Activated CD8-positive, alpha-beta memory T cell treated with anti-CD3 and anti-CD28 coated beads, Interleukin-2, amount 50 U/mL, for 24 hours (primary cell): ENCODE measurements around the gene PLXNA4.

ENCODE experiments used
- DNase-seq: peaks from one replicate; pipeline ENCODE4 v3.0.0-alpha.2; 2020; ENCODE audit errors: extremely low read depth

PLXNA4 gene

GRCh38 chr7:132418840-132419239 lies 157.4 kb downstream of the PLXNA4 start:
- no peak for DNase-seq

DNA sequence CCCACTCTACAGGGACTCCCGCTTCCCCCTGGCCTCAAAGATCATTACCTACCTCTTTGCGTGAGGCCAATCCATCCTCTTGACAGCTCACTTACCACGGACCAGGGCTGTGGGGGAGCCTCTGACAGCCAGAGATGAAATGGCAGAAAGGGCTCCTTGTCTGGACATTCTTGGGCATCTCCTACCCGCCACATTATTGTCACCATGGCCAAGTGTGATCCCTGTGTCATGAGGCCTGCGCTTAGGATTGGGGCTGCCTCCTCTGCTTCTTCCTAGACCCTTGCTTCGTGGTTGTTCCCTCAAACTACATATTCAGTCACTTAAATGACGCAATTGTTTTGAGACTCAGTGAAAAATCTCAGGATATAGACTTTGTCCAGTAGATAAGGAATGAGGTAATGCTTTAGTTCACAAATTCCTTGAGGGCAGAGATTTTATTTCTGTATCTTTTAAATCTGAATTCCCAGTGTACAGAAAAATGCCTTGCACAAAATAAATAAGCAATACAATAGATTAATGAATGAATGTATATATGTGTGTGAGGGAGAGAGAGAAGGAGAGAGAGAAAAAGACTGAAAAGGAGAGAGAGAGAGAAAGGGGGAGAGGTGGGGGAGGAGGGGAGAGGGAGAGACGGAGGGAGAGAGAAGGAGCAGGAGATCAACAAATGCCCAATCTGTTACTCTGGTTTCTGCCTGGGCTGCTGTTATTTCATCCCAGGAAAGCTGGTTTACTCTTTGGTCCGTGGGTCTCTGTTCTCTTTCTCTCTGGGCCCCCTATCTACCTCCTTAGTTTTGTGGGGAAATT lies 159.0 kb downstream of the PLXNA4 start:
- DNase-seq = no peak

GRCh38 chr7:132416395-132416794 lies 159.9 kb downstream of the PLXNA4 start:
- DNase-seq = no peak

GRCh38 chr7:132415259-132415658 lies 161.0 kb downstream of the PLXNA4 start:
- no peak for DNase-seq

GRCh38 chr7:132414857-132415256 lies 161.4 kb downstream of the PLXNA4 start:
- DNase-seq = no peak

DNA sequence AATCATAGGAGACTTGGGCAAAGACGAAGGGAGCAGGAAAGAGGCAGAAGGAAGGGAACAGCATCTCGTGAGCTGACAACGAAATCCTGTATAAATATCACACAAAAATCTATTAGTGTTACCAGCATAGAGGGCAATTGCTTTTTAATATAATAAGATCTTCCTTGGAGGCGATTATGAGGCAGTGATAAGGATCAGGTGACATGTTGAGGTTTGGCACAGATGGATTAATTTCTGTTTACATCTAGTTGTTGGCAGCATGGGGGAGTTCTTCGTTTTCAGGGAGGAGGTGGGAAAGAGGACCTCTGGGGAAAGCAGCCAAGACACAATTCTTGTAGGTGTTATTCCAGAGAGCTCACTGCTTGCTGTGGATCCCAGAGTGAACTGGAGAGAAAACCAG lies 163.8 kb downstream of the PLXNA4 start:
- no peak for DNase-seq

DNA sequence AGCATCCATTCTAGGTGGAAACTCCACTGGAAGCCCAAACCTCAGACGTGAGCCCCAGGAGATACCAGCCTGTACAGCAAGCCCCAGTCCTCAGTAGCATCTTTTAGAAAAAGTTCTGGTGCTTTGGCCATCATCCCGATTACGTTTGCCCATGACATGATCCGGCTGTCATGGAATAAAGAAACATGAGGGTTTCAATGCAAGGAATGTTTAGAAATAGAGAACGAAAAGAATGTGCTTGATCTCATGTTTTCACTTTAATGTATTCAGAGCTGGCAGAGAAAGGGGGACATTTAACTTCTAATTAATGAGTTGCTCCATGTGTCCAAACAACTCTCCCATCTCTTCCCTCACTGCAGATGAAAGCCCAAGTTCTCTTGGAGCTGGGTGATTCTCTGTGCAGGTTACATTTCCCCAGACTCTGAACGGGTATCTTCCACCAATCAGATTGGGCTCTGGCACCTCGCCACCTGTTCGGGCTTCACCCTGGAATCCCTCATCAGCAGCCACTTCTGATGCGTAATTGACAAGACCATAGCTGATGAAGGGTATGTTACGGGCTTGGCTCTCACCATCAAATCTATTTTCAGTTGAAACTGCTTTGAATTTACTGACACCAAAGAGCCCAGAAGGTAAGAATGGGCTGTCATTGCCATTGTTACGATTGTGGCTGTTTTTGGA lies 165.3 kb downstream of the PLXNA4 start:
- no peak for DNase-seq

DNA sequence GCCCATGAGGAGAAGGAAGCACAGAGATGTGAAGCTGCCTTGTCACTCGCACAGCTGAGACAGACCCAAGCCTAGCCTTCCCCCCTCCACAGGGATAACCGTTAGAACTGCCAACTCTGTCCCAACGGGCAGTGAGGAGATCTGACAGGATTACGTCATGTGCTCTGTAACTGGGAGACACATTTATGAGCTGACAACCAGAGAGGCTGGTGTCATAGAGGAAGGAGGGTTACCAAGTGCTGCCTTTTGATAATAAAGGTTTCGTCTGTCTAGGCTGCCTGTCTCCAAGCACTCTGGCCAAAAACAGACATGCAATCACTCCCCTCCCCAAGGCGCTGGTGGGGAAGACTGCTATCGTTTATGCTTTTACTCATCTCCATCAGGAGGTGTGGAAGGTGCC lies 165.9 kb downstream of the PLXNA4 start:
- DNase-seq = no peak

DNA sequence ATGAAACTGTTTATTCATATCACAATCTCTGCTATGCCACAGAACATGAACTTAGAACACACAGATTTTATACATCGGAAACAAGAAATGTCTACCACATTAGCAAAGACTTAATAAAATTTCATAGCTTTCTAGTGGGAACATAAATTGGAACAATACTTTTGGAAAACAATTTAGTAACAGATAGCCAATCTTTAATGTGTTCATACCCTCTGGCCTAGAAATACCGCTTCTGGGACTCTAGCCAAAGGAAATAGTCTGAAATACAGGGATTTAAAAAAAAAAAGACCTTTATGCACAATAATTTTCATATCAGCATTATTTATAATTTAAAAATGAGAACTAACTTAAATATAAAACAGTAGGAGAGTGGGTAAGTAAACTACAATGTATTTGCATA lies 168.5 kb downstream of the PLXNA4 start:
- DNase-seq = no peak

DNA sequence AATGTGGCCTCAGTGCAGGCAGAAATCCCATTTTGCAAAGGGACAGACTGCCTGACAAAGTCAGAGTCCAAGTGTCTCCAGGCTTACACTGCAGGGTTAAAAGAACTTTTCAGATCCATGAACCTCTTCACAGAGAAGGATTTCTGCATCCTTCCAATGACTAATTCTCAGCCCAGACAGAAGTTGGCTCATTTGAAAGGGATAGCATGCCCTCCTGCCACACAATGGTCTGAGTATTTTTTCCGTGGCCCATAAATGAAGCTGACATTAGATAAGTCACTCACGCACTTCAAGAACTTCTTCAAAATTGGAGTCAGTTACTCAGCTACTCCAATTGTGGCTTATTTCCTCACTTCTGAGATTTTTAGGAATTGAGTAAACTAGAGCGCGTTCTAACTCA lies 170.2 kb downstream of the PLXNA4 start:
- DNase-seq = no peak

DNA sequence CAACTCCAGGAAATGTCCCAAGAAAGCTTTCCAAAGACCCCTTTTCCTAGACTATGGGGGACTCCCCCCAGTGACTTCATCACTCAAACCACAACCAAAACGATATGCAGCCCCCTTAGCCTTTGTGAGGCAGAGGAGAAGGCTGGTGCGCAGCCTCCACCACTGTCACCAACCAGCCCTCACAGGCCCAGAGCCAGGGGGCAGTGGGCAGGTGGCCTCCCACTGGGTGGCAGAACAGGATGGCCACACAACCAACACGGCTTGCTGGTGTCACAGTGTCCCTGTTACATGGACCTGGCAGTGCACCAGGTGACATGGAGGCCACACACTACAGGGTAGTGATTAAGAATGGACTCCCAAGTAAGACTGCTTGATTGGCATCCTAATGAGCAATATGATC lies 172.0 kb downstream of the PLXNA4 start:
- no peak for DNase-seq

DNA sequence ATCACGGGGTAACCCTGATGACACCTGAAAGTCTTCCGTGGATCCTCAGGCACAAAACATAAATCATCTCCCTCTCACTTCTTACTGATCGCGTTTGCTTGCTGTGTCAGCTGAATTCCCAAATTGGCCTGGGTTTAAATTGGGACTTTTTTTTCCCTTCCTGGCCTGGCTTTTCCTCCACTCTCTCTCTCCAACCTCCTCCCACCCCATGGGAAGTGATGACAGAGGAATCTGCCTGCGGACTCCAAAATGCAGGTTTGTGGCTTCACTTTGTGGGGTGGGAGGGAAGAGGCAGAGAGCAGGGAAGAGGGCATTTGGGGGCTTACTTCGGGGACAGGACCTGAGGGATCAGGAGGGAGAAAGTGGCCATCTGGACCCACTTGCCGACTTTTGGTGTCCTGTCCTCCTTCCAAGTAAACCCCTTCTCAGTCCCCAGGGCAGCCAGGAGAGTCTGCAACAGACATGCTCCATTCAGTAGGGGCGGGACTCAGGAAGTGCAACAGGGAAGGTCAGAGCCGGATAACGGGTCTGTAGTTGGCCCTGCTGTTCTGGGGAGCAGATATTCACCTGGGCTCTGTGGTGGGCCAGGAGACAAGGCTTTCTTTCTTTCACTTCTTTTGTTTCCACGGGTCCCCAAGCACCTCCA lies 172.7 kb downstream of the PLXNA4 start:
- DNase-seq = no peak

GRCh38 chr7:132402751-132403245 lies 173.5 kb downstream of the PLXNA4 start:
- DNase-seq = no peak

DNA sequence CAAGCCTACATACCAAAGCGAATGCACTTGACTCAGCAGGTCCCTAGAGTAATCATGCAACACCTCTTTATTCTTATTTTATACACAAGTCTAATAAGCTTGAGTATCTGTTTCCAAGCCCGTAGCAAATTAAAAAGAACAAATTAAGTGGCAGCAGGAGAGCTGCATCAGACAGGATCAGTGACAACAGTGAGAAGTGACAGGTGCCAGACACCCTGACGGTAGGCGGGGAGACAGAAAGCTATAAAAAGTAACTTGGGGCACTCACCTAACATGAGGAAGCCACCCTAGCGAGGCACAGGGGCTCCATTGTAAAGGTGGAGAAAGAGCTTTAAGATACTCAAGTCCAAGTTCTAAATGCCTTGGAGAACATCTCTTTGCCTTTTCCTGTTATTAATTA lies 174.2 kb downstream of the PLXNA4 start:
- no peak for DNase-seq

GRCh38 chr7:132400561-132401142 lies 175.6 kb downstream of the PLXNA4 start:
- no peak for DNase-seq

- DNase-seq = no peak
Observed at GRCh38 chr7:132399367-132399766, 176.9 kb downstream of the PLXNA4 start.

DNA sequence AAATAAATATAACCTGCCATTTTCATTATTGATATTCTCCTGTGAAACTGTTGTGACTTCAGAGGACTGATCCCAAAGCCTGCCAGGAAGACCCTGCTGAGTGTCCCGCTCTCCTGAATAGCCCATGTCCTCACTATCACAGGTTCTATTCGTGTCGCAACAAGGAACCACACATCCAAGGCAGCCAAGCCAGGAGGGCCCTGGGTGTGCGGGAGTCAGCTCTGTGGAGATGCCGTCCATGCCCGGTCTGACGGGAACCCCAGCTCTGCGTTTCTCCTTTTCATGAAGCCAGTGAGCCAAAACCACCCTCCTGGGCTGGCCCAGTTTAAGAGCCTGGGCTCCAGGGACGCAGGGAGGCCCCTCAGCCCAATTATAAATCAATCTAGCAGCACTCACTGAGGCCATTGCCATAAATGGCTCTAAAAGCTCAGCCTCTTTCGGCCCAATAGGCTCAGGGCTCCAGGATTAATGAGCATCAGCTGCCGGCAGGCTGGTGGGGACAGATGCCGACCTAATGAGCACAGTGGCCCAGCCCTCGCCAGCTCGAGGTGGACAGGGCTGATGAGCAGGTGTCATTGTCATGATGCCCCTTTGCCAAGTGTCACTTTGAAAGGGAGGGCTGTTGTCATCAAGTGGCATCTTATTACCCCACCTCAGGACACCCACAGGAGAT lies 177.9 kb downstream of the PLXNA4 start:
- DNase-seq = no peak

DNA sequence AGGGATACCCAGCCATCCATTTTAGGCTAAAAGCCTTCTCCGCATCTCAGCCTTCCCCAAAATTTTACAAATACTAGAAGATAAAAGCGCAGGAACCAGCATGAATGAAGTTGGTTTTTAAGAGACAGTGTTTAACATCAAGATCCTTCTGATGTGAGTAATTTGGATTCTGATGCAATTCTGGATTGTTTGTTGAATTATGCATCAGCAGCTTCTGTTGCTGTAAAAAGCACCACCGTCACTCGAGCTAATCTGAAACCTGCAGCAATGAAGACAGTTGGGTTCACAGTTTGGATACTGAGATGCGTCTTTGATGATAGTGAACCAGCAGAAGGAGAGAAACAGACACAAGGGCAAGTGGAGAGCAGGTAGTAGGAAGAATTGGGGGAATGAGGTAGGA lies 179.2 kb downstream of the PLXNA4 start:
- no peak for DNase-seq

DNA sequence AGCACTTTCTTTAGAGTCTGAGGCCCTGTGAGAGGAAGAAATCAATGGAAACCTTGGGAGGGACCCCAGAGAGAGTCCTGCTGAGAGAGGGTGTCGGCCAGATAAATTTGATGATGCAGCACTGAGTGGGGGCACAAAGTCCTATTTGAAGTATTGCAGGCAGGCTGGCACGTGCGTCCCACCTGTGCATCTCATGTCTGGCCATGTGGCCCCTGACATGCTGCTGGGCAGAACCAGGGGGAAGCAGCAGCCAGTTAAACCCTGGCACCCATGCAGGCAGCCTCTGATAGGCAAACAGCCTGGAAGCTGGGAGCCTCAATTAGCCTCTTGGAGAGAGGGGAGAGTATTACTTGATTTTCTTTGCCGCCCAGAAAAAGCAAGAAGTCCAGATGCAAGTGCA lies 180.9 kb downstream of the PLXNA4 start:
- no peak for DNase-seq

DNA sequence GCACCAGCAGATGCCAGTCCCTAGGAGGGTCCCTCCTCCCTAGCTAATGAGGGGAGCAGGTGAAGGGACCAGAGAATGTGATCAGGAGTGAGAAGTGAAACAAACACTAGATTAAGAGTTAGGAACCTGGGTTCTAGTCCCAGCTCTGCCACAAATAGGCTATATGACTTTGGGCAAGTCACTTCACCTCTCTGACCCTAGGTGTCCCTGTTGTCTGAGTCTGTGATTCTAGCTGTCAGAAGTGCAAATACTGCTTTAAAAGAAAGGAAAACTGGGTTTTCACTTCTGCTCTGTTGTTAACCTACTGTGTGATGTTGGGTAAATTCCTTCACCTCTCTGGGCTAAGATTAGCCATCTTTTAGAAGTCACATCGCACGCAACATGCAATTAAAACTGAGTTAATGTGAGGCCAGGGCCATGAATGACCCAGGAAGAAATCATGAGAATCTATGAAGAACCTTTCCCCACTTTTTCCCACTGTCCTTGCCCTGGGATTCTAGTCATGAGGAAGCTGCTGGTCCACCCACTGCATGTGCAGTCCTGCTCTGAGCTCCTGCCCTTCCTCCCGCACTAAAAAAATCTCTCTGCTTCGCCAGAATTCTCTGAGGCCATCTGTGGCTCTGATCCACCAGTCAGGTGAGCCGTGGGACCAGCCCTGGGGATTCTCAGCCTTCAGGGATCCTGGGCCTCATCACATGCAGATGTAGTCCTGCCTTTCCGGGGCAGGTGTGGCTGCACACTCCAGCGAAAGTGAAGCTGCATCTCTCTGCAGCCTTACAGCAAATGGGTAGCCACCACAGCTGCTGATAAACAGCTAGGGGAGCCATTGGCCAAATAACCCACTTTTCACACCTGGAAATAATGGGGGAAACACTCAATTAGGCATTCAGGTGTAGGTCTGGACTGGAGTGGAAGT lies 181.7 kb downstream of the PLXNA4 start:
- no peak for DNase-seq

GRCh38 chr7:132393789-132394261 lies 182.4 kb downstream of the PLXNA4 start:
- DNase-seq = no peak
